HepG2 (cell line): ENCODE results near the gene WFDC5.

Source experiments
- ELF1 ChIP-seq: sonication (generic); formaldehyde crosslinking; IDR thresholded peaks from 2 replicates; pipeline ENCODE4 v1.4.0; 2020; ENCODE audit warnings: missing genetic modification reagents
- KAT7 ChIP-seq: IDR thresholded peaks from 2 replicates; pipeline ENCODE4 v1.6.1; 2018; ENCODE audit warnings: borderline replicate concordance, missing compliant biosample characterization
- YEATS2 ChIP-seq: sonication (generic); formaldehyde crosslinking; IDR thresholded peaks from 2 replicates; pipeline ENCODE4 v1.4.0; 2020; ENCODE audit warnings: missing genetic modification reagents, borderline replicate concordance

- TF ChIP-seq KAT7 (CRISPR knock-in tag) (no peak), ELF1 (no peak), YEATS2 (CRISPR knock-in tag) (no peak)
These were observed 24.5 kb downstream of the WFDC5 start for GRCh38 chr20:45090481-45090880.
